SJCRH30 (cell line): ENCODE measurements around the gene OR1L6. TPM values are rescaled to one million over a fixed set of nuclear protein-coding genes. Genes with fewer than 3 reads are reported as not detected.

Experiments
- DNase-seq, 2 experiments: peaks; one replicate each; pipeline ENCODE4 v3.0.0-alpha.2; 2015 to 2020
- H3K27ac ChIP-seq: fragments of 250-450 bp; sonication (Bioruptor Pico); 2 replicates; pipeline ENCODE4 v1.5.1; 2020; ENCODE audit warnings: mild to moderate bottlenecking, moderate library complexity
- H3K27me3 ChIP-seq: fragments of 250-450 bp; sonication (Bioruptor Pico); 2 replicates; pipeline ENCODE4 v1.5.1; 2020; ENCODE audit warnings: mild to moderate bottlenecking, moderate library complexity
- H3K36me3 ChIP-seq: fragments of 250-450 bp; sonication (Bioruptor Pico); 2 replicates; pipeline ENCODE4 v1.5.1; 2020; ENCODE audit warnings: mild to moderate bottlenecking, moderate library complexity
- H3K4me1 ChIP-seq: fragments of 250-450 bp; sonication (Bioruptor Pico); 2 replicates; pipeline ENCODE4 v1.5.1; 2020; ENCODE audit warnings: mild to moderate bottlenecking, moderate library complexity
- H3K4me3 ChIP-seq: fragments of 250-450 bp; sonication (Bioruptor Pico); 2 replicates; pipeline ENCODE4 v1.5.1; 2020; ENCODE audit warnings: mild to moderate bottlenecking, moderate library complexity
- H3K9me3 ChIP-seq: fragments of 250-450 bp; sonication (Bioruptor Pico); replicated peaks from 2 replicates; pipeline ENCODE4 v1.5.1; 2020; ENCODE audit warnings: mild to moderate bottlenecking, moderate library complexity
- total RNA-seq: library from RNA; depleted of rRNA; stranded (reverse); fragments of >200 nt; shearing (Covaris generic); gene quantifications from 2 replicates; pipeline ENCODE4 v1.2.3, GENCODE V29; 2014; rRNA removed

OR1L6 gene
- total RNA-seq, 1 experiment from 2014 or later: not detected

GRCh38 chr9:122789256-122790046, 47.3 kb downstream of the OR1L6 start:
- Histone ChIP-seq H3K4me3 (no peak overlapping the region), H3K4me1 (peaks cover 4% of the 10 kb centered on the region; the same call in 1 of the 2 replicates), H3K36me3 (no peaks in the 10 kb centered on the region), H3K27me3 (no peaks in the 10 kb centered on the region), H3K27ac (no peak overlapping the region), H3K9me3 (no peaks in the 10 kb centered on the region)
- DNase-seq: no peak

GRCh38 chr9:122791872-122792669, 50.0 kb downstream of the OR1L6 start:
- DNase-seq: no peak
- H3K36me3 ChIP-seq: no peaks in the 10 kb centered on the region
- no peaks in the 10 kb centered on the region for H3K27me3 ChIP-seq
- no peaks in the 10 kb centered on the region for H3K9me3 ChIP-seq
- H3K4me3 ChIP-seq: no peak overlapping the region
- no peaks in the 10 kb centered on the region for H3K4me1 ChIP-seq
- no peak overlapping the region for H3K27ac ChIP-seq

DNA sequence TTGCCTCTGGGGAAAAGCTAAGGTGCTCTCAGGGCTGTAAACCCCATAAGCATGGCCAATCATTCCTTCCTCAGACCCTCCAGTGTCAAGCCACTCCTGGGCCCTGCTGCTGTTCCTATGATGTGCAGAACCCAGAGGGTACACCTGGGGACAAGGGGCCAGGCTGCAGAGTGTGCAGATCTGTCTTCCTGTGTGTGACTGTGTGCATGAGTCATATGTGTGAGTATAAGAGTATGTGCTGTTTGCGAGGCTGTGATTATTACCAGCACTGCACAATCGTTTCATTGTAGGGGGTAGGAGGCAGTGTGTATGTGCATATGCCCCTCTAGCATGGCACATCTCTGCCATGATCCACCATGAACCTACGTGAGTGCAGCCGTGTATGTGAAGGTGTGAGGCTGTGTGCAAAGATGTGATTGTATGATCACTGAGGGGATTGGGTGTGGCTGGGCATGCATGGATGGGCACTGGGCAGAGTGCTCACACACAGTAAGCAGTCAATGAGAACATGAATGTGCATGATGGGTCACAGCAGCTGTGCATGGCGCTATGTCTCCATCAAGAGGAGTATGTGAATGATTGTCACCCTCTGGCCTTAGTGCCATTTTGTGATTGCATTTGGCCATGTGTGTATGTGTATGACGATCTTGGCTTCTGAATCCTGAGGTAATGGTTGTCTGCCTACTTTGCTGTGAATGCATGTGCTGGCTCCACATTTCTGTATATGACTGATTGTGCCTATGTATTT, 55.4 kb downstream of the OR1L6 start:
- no peak overlapping the region for H3K27ac ChIP-seq
- peaks cover 7% of the 10 kb centered on the region; the same call in 1 of the 2 replicates for H3K4me1 ChIP-seq
- no peak overlapping the region for H3K4me3 ChIP-seq
- no peak for DNase-seq
- no peaks in the 10 kb centered on the region for H3K9me3 ChIP-seq
- H3K27me3 ChIP-seq: no peaks in the 10 kb centered on the region
- H3K36me3 ChIP-seq: no peaks in the 10 kb centered on the region

Other genes with a start within 250 kb of the OR1L6 start
- not detected in 2 replicates for gene OR1J2, start 231.5 kb upstream of the OR1L6 start, total RNA-seq
- gene OR1J4, start 223.2 kb upstream of the OR1L6 start, total RNA-seq: not detected in 2 replicates
- not detected in 2 replicates for gene OR1N1, start 215.0 kb upstream of the OR1L6 start, total RNA-seq
- gene OR1N2, start 189.2 kb upstream of the OR1L6 start, total RNA-seq: not detected in 2 replicates
- gene OR1L8, start 158.9 kb upstream of the OR1L6 start, total RNA-seq: not detected in 2 replicates
- gene OR1Q1, start 127.6 kb upstream of the OR1L6 start, total RNA-seq: not detected in 2 replicates
- gene OR1B1, start 84.7 kb upstream of the OR1L6 start, total RNA-seq: not detected in 2 replicates
- not detected in 2 replicates for gene OR1L1, start 80.6 kb upstream of the OR1L6 start, total RNA-seq
- gene OR1L3, start 67.2 kb upstream of the OR1L6 start, total RNA-seq: not detected in 2 replicates
- gene OR1L4, start 18.3 kb upstream of the OR1L6 start, total RNA-seq: not detected in 2 replicates
- gene OR5C1, start 46.6 kb downstream of the OR1L6 start, total RNA-seq: not detected in 2 replicates
- gene OR1K1, start 57.8 kb downstream of the OR1L6 start, total RNA-seq: not detected in 2 replicates
- gene PDCL, start 86.3 kb downstream of the OR1L6 start, total RNA-seq: 39.0 and 45.6 TPM in 2 replicates
- gene RC3H2, start 163.1 kb downstream of the OR1L6 start, total RNA-seq: 84.7 and 91.0 TPM in 2 replicates
- gene ZBTB6, start 171.0 kb downstream of the OR1L6 start, total RNA-seq: 26.2 and 27.0 TPM in 2 replicates
- gene ZBTB26, start 189.2 kb downstream of the OR1L6 start, total RNA-seq: 10.0 and 12.4 TPM in 2 replicates
- 52.9 and 57.4 TPM in 2 replicates for gene RABGAP1, start 198.7 kb downstream of the OR1L6 start, total RNA-seq